ENCODE results near the gene RFK.

GRCh38 chr9:76404401-76404800 lies 10.2 kb upstream of the RFK start:
- no peak for TF ChIP-seq POLR2A (IDR thresholded peaks at IDR 0.05)
- TF ChIP-seq CTCF (IDR thresholded peaks at IDR 0.05 in 8 of 11, conservative IDR thresholded peaks at IDR 0.05 in 3 of 11) = no peak

Measured in spleen (tissue), 7 donors.